Activated CD8-positive, alpha-beta T cell treated with anti-CD3 and anti-CD28 coated beads for 36 hours (primary cell): ENCODE data around the gene HSD3B2. TPM values are rescaled to one million over a fixed set of nuclear protein-coding genes. Genes with fewer than 3 reads are reported as not detected.

Source experiments
- ATAC-seq: fragments of 200-7000 bp; cut with Tn5 transposase; one replicate; pipeline ENCODE4 v1.10.0; 2021; ENCODE audit warnings: mild to moderate bottlenecking, moderate library complexity
- CTCF ChIA-PET: fragments of 350-600 bp; sonication (Branson Sonifier 250); formaldehyde crosslinking; loops from one replicate; lab custom pipeline; 2021; ENCODE audit warnings: antibody characterized with exemption; lab: Charles Lee
- POLR2A ChIA-PET: fragments of 350-600 bp; sonication (Branson Sonifier 250); formaldehyde crosslinking; loops from one replicate; lab custom pipeline; 2021; ENCODE audit warnings: antibody characterized with exemption; lab: Charles Lee
- DNase-seq: peaks from one replicate; pipeline ENCODE4 v3.0.0-alpha.2; 2020
- H3K27ac Mint-ChIP-seq: one replicate; pipeline ENCODE4 v1.8.0; 2021; ENCODE audit warnings: mild to moderate bottlenecking, mixed read lengths
- H3K27me3 Mint-ChIP-seq: one replicate; pipeline ENCODE4 v1.8.0; 2021; ENCODE audit warnings: mixed read lengths
- H3K36me3 Mint-ChIP-seq: one replicate; pipeline ENCODE4 v1.8.0; 2021; ENCODE audit warnings: low read depth, mixed read lengths
- H3K4me1 Mint-ChIP-seq: one replicate; pipeline ENCODE4 v1.8.0; 2021; ENCODE audit warnings: low read depth, mixed read lengths
- H3K4me3 Mint-ChIP-seq: one replicate; pipeline ENCODE4 v1.8.0; 2021; ENCODE audit warnings: mild to moderate bottlenecking, moderate library complexity, mixed read lengths
- H3K9me3 Mint-ChIP-seq: one replicate; pipeline ENCODE4 v1.8.0; 2021; ENCODE audit warnings: mixed read lengths
- intact Hi-C: fragments of 100-400 bp; cut with micrococcal nuclease; formaldehyde crosslinking; loops from one replicate; pipeline ENCODE4 v1.10.0; 2022
- total RNA-seq, 2 experiments: library from RNA; stranded (reverse); gene quantifications; one replicate each; pipeline ENCODE4 v1.2.3, GENCODE V29; 2021
- TF ChIP-seq, protein P1 (sequence below): fragments of 200-600 bp; IDR thresholded peaks from one replicate; pipeline ENCODE4 v1.8.0; 2022; ENCODE audit warnings: antibody characterized with exemption, mild to moderate bottlenecking

The HSD3B2 gene
- total RNA-seq, 2 experiments from 2014 or later: not detected

DNA sequence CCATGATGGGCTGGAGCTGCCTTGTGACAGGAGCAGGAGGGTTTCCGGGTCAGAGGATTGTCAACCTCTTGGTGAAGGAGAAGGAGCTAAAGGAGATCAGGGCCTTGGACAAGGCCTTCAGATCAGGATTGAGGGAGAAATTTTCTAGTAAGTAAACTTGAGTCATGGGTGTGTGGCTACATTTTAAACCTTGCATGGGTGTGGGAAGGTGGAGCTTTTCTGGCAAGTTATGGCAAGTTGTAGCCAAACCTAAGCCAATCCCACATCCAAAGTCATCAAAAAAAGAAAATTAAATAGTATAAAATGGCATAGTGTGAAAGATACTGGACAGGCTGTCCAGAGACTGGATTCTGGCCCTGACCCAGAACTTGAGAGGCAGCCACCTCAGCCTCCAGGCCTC is 52.3 kb downstream of the HSD3B2 start:
- Mint-ChIP-seq H3K27me3 (peaks cover 4% of the 10 kb centered on the region), H3K9me3 (no peaks in the 10 kb centered on the region), H3K4me3 (no peak overlapping the region), H3K4me1 (no peaks in the 10 kb centered on the region), H3K36me3 (no peaks in the 10 kb centered on the region), H3K27ac (no peak overlapping the region)
- ATAC-seq (no peak), DNase-seq (no peak)
- ChIA-PET POLR2A (no interaction called here), CTCF (no interaction called here)
- TF ChIP-seq, protein P1, sequence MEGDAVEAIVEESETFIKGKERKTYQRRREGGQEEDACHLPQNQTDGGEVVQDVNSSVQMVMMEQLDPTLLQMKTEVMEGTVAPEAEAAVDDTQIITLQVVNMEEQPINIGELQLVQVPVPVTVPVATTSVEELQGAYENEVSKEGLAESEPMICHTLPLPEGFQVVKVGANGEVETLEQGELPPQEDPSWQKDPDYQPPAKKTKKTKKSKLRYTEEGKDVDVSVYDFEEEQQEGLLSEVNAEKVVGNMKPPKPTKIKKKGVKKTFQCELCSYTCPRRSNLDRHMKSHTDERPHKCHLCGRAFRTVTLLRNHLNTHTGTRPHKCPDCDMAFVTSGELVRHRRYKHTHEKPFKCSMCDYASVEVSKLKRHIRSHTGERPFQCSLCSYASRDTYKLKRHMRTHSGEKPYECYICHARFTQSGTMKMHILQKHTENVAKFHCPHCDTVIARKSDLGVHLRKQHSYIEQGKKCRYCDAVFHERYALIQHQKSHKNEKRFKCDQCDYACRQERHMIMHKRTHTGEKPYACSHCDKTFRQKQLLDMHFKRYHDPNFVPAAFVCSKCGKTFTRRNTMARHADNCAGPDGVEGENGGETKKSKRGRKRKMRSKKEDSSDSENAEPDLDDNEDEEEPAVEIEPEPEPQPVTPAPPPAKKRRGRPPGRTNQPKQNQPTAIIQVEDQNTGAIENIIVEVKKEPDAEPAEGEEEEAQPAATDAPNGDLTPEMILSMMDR: no peak
- intact Hi-C loops: no loop called here

DNA sequence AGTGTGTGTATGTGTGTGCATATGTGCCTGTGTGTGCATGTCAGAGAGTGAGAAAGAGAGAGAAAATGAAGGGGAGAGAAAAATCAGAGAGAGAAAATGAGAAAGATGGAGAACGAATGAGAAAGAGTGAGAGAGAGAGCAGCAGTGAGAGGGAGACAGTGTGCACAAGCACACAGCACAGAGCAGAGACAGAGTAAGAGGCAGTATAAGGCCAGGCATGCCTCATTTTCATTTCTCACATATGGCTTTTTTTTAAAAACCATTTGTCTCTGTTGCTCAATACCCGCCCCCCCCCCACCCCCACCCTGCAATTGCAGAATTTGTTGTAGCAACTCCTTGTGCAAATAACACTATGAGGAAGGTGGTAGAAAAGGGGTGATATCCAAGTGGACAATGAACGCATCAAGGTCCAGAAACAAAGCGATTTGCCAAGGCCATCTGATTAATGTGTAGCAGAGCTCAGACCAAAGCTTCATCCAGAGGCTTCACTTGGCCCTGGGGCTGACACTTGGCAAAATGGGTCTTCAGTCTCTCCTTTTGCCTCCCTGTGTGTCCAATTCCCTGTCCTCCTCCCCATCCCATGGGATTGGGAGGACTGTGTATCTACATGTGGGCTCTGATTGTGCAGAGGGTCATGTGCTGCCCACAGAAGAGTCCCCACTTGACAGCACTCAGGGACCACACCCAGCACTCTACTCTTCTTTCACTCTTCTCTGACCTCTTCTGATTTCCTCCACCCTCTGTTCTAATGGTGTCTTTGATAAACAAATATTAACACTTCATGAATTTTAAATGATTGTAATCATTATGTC is 53.1 kb downstream of the HSD3B2 start:
- no peak for DNase-seq
- no peaks in the 10 kb centered on the region for H3K4me1 Mint-ChIP-seq
- intact Hi-C loops: no loop called here
- no peaks in the 10 kb centered on the region for H3K36me3 Mint-ChIP-seq
- no peak overlapping the region for H3K4me3 Mint-ChIP-seq
- TF ChIP-seq, protein P1: no peak
- ATAC-seq: no peak
- ChIA-PET CTCF (no interaction called here), POLR2A (no interaction called here)
- no peak overlapping the region for H3K27ac Mint-ChIP-seq
- H3K27me3 Mint-ChIP-seq: peaks cover 4% of the 10 kb centered on the region
- H3K9me3 Mint-ChIP-seq: no peaks in the 10 kb centered on the region

DNA sequence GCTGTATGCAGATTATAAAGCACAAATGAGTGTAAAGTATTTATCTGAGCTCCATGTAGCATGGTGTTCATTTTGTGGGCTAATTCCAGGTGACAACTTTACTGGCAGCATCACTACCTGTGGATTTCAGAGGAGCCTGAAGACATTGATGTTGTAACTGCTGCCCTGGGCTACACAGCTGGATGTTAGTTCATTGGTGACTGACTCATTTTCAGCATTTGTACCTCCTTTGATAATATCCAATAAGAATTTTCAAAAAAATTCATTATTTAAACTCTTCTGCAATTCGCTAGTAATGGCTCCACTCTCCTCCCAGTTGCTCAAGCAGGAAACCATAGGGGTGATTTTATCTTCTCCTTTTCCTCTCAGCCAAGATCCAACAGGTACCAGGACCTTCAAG is 54.8 kb downstream of the HSD3B2 start:
- no peaks in the 10 kb centered on the region for H3K36me3 Mint-ChIP-seq
- DNase-seq (no peak), ATAC-seq (no peak)
- no peak overlapping the region for H3K27ac Mint-ChIP-seq
- ChIA-PET CTCF (no interaction called here), POLR2A (no interaction called here)
- TF ChIP-seq, protein P1: no peak
- no peak overlapping the region for H3K4me3 Mint-ChIP-seq
- H3K9me3 Mint-ChIP-seq: no peaks in the 10 kb centered on the region
- peaks cover 4% of the 10 kb centered on the region for H3K27me3 Mint-ChIP-seq
- H3K4me1 Mint-ChIP-seq: no peaks in the 10 kb centered on the region
- intact Hi-C loops: no loop called here

DNA sequence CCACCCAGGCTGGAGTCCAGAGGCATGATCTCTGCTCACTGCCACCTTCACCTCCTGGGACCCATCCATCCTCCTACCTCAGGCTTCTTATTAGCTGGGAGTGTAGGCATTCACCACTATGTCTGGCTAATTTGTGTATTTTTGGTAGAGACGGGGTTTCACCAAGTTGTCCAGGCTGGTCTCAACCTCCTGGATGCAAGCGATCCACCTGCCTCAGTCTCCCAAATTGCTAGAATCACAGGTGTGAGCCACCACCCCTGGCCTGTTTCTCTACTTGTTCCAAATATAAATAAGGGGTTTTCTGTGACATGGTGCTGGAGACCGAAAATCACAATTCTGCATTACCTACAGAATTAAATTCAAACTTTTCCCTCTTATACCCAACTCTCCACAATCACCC is 55.4 kb downstream of the HSD3B2 start:
- H3K27me3 Mint-ChIP-seq: peaks cover 4% of the 10 kb centered on the region
- intact Hi-C loops: no loop called here
- no peak for ATAC-seq
- no peaks in the 10 kb centered on the region for H3K9me3 Mint-ChIP-seq
- H3K4me3 Mint-ChIP-seq: no peak overlapping the region
- no peak for DNase-seq
- no peak overlapping the region for H3K27ac Mint-ChIP-seq
- no peaks in the 10 kb centered on the region for H3K4me1 Mint-ChIP-seq
- H3K36me3 Mint-ChIP-seq: no peaks in the 10 kb centered on the region
- CTCF ChIA-PET: no interaction called here
- POLR2A ChIA-PET: no interaction called here
- TF ChIP-seq, protein P1: no peak

DNA sequence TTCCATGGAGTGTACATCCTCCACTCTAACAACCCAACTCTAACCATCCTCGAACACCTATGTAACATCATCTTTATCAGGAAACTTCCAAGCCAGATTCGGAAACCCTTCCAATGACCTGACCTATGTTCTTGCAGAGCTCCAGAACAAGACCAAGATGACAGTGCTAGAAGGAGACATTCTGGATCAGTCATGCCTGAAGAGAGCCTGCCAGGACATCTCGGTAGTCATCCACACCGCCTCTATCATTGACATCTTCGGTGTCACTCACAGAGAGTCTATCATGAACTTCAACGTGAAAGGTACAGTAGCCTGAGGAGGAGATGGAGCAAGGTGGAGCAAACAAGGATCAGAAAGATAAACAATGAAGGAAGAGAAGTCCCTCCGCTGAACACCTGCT is 56.0 kb downstream of the HSD3B2 start:
- DNase-seq (no peak), ATAC-seq (no peak)
- Mint-ChIP-seq H3K9me3 (no peaks in the 10 kb centered on the region), H3K27ac (no peak overlapping the region), H3K4me1 (no peaks in the 10 kb centered on the region), H3K27me3 (peaks cover 5% of the 10 kb centered on the region), H3K36me3 (no peaks in the 10 kb centered on the region), H3K4me3 (no peak overlapping the region)
- TF ChIP-seq, protein P1: no peak
- POLR2A ChIA-PET: no interaction called here
- intact Hi-C loops: no loop called here
- CTCF ChIA-PET: no interaction called here
